Astrocyte of the hippocampus (primary cell): Measurements from ENCODE around the gene TLCD1.
A peak's percentile ranks its signal among the peaks of the same experiment; 100 is the strongest.
"Not testable (repeated sequence)": the region's sequence is repeated elsewhere in the genome, so short reads cannot be mapped to it uniquely, and the experiment has no call there.

Source experiments
- DNase-seq: peaks from one replicate; pipeline ENCODE4 v3.0.0; 2011; ENCODE audit warnings: low read depth, low spot score

The TLCD1 gene

DNA sequence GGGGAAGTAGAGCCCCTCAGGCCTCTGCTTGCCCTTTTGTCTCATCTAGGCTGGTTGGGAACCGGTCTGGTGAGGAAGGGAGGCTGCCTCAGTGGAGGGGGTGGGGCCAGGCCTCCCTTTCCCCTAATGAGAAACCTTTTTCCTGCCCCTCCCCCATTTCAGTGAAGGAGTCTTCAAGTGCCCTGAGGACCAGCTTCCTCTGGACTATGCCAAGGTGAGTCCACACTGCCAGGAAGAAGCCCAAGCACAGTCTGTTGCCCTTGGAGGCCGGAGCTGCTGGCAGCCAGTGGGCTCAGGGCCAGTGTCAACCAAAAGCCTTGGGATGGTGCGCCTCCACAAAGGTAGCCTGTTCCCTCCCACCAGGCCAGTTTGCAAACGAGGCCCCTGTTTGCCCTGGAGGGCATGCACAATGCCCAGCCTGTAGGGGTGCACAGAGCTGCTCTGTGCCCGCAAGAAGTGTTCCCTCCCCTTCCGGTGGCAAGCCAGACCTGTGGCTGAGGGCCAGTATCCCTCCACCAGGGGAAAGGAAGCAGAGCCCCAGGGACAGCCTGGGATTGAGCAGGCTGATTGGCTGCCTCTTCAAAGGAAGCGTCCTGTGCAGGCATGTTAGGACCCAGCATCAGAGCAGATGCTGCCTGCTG, 21.1 kb upstream of the TLCD1 start:
- DNase-seq, result peak; percentile 37

GRCh38 chr17:28746611-28747050, 20.6 kb upstream of the TLCD1 start:
- peak; percentile 46 for DNase-seq

GRCh38 chr17:28745786-28746411, 19.9 kb upstream of the TLCD1 start:
- peak; percentile 57 for DNase-seq

- peak; percentile 68 for DNase-seq
These were observed 19.1 kb upstream of the TLCD1 start for GRCh38 chr17:28744972-28745785.

DNA sequence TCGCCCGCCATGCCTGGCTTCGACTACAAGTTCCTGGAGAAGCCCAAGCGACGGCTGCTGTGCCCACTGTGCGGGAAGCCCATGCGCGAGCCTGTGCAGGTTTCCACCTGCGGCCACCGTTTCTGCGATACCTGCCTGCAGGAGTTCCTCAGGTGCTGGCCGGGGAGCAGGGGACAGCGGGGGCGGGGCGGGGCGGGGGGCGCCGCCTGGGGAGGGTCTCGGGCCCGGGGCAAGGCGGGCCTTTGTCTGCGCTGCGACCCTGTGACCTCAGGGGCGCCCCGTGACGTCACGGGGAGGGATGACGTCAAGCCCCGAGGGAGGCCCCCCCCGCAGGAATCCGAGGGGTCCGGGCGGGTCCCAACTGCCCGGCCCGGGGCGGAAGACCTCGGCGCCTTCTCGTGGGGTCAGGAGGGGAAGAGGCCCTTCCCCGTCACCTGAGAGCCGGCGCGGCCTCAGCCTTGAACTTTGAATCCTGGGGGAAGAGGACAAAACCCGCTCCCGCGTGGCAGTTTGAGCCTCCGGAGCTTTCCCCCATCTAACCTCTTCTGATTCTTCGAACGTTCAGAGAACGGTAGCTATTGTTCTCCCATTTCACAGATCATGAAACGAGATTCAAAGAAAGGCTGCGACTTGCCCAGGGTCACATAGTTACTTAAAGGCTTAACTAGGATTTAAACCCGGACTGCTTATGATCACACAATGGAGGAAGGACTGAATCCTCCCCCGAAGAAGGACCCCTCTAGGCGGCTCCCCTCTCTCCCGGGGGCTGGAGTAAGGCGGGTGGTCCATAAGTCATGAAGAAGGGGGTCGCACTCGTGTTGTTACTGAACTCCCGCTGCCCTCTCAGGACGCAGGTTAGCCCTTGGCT, 18.3 kb upstream of the TLCD1 start:
- peak; percentile 83 for DNase-seq

DNA sequence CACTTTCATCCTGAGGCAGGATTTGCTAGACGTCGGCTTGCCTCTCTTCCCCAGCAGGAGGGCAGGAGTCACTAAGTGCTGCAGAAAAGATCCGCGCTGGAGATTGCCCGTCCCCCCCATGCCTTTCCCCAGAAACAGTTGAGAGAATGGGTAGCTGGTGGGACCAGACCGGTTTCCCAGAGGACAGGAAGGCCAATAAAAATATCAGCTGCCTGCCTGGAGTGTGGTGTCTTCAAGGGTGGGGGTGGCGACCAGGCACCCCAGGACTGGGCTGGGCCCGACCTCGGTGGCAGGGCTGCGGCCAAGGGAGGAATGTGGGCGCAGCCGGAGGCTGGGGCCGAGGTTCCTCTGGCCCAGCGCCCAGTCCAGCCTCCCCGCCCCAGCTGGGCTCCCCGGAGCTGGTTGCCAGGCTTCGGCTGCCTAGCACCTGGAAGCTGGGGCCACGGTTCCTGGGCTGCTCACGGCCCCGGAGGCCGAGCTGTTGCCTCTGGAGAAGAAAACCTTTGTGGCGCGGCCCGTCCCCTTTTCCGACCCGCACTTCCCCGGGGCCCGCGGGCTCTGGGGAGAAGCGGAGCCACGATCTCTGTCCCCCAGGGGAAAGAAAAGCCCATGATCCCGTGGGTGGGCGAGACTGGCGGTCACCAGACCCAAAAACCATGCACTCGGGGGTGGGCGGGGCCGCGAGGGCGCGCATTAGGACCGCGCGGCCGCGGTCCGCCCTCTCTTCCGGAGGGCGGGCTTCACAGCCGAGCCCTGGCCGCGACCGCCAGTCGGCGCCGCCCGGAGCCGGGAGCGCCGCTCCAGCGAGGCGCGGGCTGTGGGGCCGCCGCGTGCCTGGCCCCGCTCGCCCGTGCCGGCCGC, 17.4 kb upstream of the TLCD1 start, which contains the start of gene TRAF4:
Gene TRAF4 (plus strand): TSS at position 769 of the 861 bp plus-strand sequence. CDS start 102 bp downstream, outside the sequence.
- peak; percentile 95 for DNase-seq

DNA sequence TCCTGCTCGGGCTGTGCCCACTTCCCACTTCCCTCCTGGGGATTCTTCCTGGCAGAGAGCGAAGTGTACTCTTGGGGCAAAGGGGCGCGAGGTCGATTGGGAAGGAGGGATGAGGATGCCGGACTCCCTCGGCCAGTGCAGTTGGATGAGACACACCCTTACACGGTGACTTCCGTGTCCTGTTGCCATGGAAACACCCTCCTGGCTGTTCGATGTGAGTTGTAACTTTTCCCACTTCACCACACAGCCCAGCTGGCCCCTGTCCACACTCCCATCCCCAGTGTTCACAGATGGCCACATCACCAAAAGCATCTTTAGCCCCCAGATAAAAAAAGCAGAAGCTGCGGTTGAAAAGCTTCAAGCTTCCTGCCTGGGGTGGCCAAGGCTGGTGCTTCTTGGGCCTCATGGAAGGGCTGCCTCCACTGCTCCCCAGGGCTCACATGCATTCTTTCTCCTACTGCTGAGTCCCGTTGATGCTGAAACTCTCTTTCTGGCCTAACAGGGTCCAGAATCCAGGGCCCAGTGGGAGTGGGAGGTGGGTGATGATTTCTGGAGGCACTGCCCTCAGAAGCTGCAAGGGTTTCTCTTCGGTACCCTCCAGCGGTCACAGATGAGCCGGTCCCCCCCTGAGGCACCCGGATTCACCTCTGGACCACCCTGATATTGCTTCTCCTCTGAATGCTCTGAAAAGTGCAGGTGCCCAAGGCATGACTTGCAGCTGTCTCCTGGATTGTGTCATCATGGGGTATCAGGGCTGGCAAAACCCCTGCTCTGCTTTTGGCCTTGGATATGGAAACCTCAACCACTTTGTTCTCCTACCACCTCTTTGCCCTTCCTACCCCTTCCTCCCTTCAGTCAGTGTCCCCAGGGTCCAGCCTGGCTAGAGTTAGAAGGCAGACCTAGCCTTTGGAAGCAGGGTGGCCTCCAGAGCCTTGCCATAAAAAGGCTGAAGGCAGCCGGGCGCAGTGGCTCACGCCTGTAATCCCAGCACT, 15.6 kb upstream of the TLCD1 start:
- DNase-seq, result no peak

- no peak for DNase-seq
These were observed 14.6 kb upstream of the TLCD1 start for GRCh38 chr17:28740406-28741357.

DNA sequence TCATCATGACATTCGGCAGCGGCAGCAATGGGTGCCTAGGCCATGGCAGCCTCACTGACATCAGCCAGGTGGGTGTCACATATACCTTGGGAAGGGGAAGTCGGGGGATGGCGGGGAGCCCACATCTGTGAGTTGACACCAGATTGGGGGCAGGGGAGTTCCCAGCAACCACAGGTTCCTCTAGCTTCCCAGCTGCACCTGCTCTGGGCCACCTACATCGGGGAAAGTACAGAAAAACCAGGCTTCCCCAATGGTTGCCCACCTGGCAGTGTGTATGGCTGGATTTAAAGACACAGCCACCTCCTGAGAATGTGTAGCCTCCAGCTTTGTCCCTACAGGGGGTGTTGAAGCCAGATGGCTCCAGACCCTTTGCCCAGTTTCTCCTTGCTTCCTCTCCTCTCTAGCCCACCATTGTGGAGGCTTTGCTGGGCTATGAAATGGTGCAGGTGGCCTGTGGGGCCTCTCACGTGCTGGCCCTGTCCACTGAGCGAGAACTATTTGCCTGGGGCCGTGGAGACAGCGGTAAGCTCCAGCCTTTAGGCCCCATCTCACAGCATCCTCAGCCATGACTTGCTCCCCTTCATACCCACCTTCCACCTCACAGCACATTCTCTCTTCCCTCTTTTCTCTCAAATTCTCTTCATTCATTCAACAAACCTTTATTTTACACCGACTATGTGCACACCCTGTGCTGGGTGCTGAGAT, 12.8 kb upstream of the TLCD1 start:
- no peak for DNase-seq

- DNase-seq, result no peak
These were observed 12.0 kb upstream of the TLCD1 start for GRCh38 chr17:28737770-28738679.

- DNase-seq, result no peak
These were observed 11.3 kb upstream of the TLCD1 start for GRCh38 chr17:28737316-28737715.

DNA sequence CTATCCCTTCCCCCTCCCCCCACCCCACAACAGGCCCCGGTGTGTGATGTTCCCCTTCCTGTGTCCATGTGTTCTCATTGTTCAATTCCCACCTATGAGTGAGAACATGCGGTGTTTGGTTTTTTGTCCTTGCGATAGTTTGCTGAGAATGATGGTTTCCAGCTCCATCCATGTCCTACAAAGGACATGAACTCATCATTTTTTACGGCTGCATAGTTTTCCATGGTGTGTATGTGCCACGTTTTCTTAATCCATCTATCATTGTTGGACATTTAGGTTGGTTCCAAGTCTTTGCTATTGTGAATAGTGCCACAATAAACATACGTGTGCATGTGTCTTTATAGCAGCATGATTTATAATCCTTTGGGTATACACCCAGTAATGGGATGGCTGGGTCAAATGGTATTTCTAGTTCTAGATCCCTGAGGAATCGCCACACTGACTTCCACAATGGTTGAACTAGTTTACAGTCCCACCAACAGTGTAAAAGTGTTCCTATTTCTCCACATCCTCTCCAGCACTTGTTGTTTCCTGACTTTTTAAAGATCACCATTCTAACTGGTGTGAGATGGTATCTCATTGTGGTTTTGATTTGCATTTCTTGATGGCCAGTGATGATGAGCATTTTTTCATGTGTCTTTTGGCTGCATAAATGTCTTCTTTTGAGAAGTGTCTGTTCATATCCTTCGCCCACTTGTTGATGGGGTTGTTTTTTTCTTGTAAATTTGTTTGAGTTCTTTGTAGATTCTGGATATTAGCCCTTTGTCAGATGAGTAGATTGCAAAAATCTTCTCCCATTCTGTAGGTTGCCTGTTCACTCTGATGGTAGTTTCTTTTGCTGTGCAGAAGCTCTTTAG, 10.1 kb upstream of the TLCD1 start:
- DNase-seq, result not testable (repeated sequence)

GRCh38 chr17:28735242-28735722, 9.2 kb upstream of the TLCD1 start:
- no peak for DNase-seq

- DNase-seq, result no peak
These were observed 8.7 kb upstream of the TLCD1 start for GRCh38 chr17:28734712-28735241.

- peak; percentile 53 for DNase-seq
These were observed 7.3 kb upstream of the TLCD1 start for GRCh38 chr17:28733346-28733745.
